K562 (cell line): ENCODE data around the gene CD34. TPM values are rescaled to one million over a fixed set of nuclear protein-coding genes. Genes with fewer than 3 reads are reported as not detected.

Experiments
- CCNT2 ChIP-seq: IDR thresholded peaks from 2 replicates; pipeline ENCODE4 v1.6.1; 2011; ENCODE audit warnings: borderline replicate concordance, low read depth, mild to moderate bottlenecking, moderate library complexity, mixed read lengths, low read length; ENCODE audit not compliant: insufficient read length; ENCODE audit errors: extremely low read depth
- CTBP1 ChIP-seq: fragments of 450-650 bp; IDR thresholded peaks from 2 replicates; pipeline ENCODE4 v1.6.1; 2016; ENCODE audit warnings: borderline replicate concordance
- DIDO1 ChIP-seq: fragments of 450-650 bp; IDR thresholded peaks from 2 replicates; pipeline ENCODE4 v1.6.1; 2016; ENCODE audit warnings: low read depth, missing biosample characterization, missing genetic modification characterization
- EHMT2 ChIP-seq: fragments of 450-650 bp; IDR thresholded peaks from 2 replicates; pipeline ENCODE4 v1.6.1; 2018; ENCODE audit warnings: antibody characterized with exemption
- FOXM1 ChIP-seq, 2 experiments: fragments of 450-650 bp in 1 of 2; sonication (generic) in 1 of 2; formaldehyde crosslinking in 1 of 2; IDR thresholded peaks; 2 replicates each; pipeline versions ENCODE4 v1.6.1 to v1.9.0; 2017 to 2022; ENCODE audit warnings: low read depth in 2 of 2, mild to moderate bottlenecking in 2 of 2, missing genetic modification reagents in 1 of 2, moderate library complexity in 1 of 2
- HCFC1 ChIP-seq: IDR thresholded peaks from 2 replicates; pipeline ENCODE4 v1.6.1; 2012; ENCODE audit warnings: low read depth, low read length, improper control_type of control experiment
- JUN ChIP-seq, 2 experiments: sonication (generic) in 1 of 2; formaldehyde crosslinking in 1 of 2; IDR thresholded peaks; 2 replicates each; pipeline versions ENCODE4 v1.6.1 to v1.8.0; 2012 to 2022; ENCODE audit warnings: borderline replicate concordance in 2 of 2, mild to moderate bottlenecking in 2 of 2, improper control_type of control experiment in 1 of 2, low read depth in 1 of 2, low read length in 1 of 2, missing genetic modification reagents in 1 of 2
- KLF1 ChIP-seq: fragments of 450-650 bp; IDR thresholded peaks from 2 replicates; pipeline ENCODE4 v1.6.1; 2016; ENCODE audit warnings: missing genetic modification characterization, missing compliant biosample characterization
- MITF ChIP-seq: IDR thresholded peaks from 2 replicates; pipeline ENCODE4 v1.6.1; 2014; ENCODE audit warnings: antibody characterized with exemption
- NCOA1 ChIP-seq: fragments of 450-650 bp; IDR thresholded peaks from 2 replicates; pipeline ENCODE4 v1.6.1; 2016; ENCODE audit warnings: low read depth
- RAD51 ChIP-seq: fragments of 450-650 bp; IDR thresholded peaks from 2 replicates; pipeline ENCODE4 v1.7.1; 2016; ENCODE audit warnings: low read depth, mild to moderate bottlenecking, borderline replicate concordance
- SETDB1 ChIP-seq: IDR thresholded peaks from one replicate; pipeline ENCODE4 v1.6.1; 2012; ENCODE audit warnings: low read length, control low read depth, inconsistent platforms
- SNRNP70 ChIP-seq: fragments of 200-400 bp; formaldehyde crosslinking; optimal IDR thresholded peaks from 2 replicates; pipeline ENCODE3; 2017; ENCODE audit warnings: low read depth, low read length
- SP1 ChIP-seq: sonication (generic); formaldehyde crosslinking; IDR thresholded peaks from 2 replicates; pipeline ENCODE4 v1.8.1; 2022; ENCODE audit warnings: mild to moderate bottlenecking, missing genetic modification reagents
- STAT5A ChIP-seq: IDR thresholded peaks from 2 replicates; pipeline ENCODE4 v1.6.1; 2012; ENCODE audit warnings: low read length, inconsistent platforms, borderline replicate concordance
- TAL1 ChIP-seq: fragments of 450-650 bp; IDR thresholded peaks from 2 replicates; pipeline ENCODE4 v1.6.1; 2016; ENCODE audit warnings: mild to moderate bottlenecking
- TFAP4 ChIP-seq: sonication (generic); formaldehyde crosslinking; IDR thresholded peaks from 2 replicates; pipeline ENCODE4 v1.8.0; 2022; ENCODE audit warnings: missing genetic modification reagents, mild to moderate bottlenecking, moderate library complexity, borderline replicate concordance
- TOE1 ChIP-seq, 2 experiments: fragments of 450-650 bp in 1 of 2; sonication (generic) in 1 of 2; formaldehyde crosslinking in 1 of 2; IDR thresholded peaks; 2 replicates each; pipeline versions ENCODE4 v1.7.1 to v1.8.0; 2016 to 2022; ENCODE audit warnings: borderline replicate concordance in 2 of 2, mild to moderate bottlenecking in 2 of 2, antibody characterized with exemption in 1 of 2, inconsistent platforms in 1 of 2, low read depth in 1 of 2, missing genetic modification reagents in 1 of 2, moderate library complexity in 1 of 2
- ZFP91 ChIP-seq: sonication (generic); formaldehyde crosslinking; IDR thresholded peaks from 2 replicates; pipeline ENCODE4 v1.8.0; 2022; ENCODE audit warnings: mild to moderate bottlenecking, missing genetic modification reagents
- ZNF224 ChIP-seq: sonication (generic); formaldehyde crosslinking; IDR thresholded peaks from 2 replicates; pipeline ENCODE4 v1.8.0; 2022; ENCODE audit warnings: mild to moderate bottlenecking, missing genetic modification reagents
- ZNF512 ChIP-seq: IDR thresholded peaks from 2 replicates; pipeline ENCODE4 v1.6.1; 2016; ENCODE audit warnings: missing genetic modification characterization, missing compliant biosample characterization
- ZNF551 ChIP-seq: fragments of 250-450 bp; sonication (Bioruptor Pico); IDR thresholded peaks from 2 replicates; pipeline ENCODE4 v1.5.0; 2021; ENCODE audit warnings: mild to moderate bottlenecking, moderate library complexity
- polyA plus RNA-seq, 8 experiments: library from polyadenylated mRNA; depleted of rRNA in 4 of 8; stranded (reverse) in 5 of 8; unstranded in 3 of 8; fragments of >200 nt; fragmentation: Nextera tagmentation in 2 of 8; fragmentation: Illumina TruSeq in 1 of 8; extraction: Ambion mirVana in 2 of 8; extraction: Trizol in 1 of 8; gene quantifications; 2 replicates each; pipeline versions ENCODE4 v1.2.1 to v1.2.3, GENCODE V29; 2011 to 2014; ENCODE audit warnings: inconsistent platforms in 1 of 8, missing spikeins in 1 of 8
- total RNA-seq, 7 experiments: library from RNA; depleted of rRNA in 6 of 7; stranded (reverse); fragments of >200 nt in 6 of 7; fragmentation: Illumina TruSeq in 2 of 7; extraction: Trizol in 2 of 7; gene quantifications; 2 replicates each; pipeline versions ENCODE4 v1.2.1 to v1.2.3, GENCODE V29; 2011 to 2021; ENCODE audit warnings: low replicate concordance in 1 of 7

CD34 gene
- total and polyA plus RNA-seq, 9 of the 15 experiments (the other 6 are each of a cell fraction or from before 2014, with no cell fraction given): not detected

- TF ChIP-seq MITF (no peak), CTBP1 (0 out of 2 replicates have a peak, but pooled peaks have one; percentile 21), HCFC1 (peak; percentile 42; the same call in 1 of the 2 replicates), CCNT2 (peak; percentile 39), ZFP91 (no peak), TOE1 (IDR thresholded peaks at IDR 0.05; ENCODE audit: borderline replicate concordance) (peak; percentile 81), TOE1 (CRISPR knock-in tag; IDR thresholded peaks at IDR 0.05; ENCODE audit: borderline replicate concordance, low read depth) (no peak), TFAP4 (CRISPR knock-in tag) (no peak), FOXM1 (IDR thresholded peaks at IDR 0.05; ENCODE audit: low read depth) (0 out of 2 replicates have a peak, but pooled peaks have one; percentile 26), FOXM1 (CRISPR knock-in tag; IDR thresholded peaks at IDR 0.05; ENCODE audit: low read depth) (no peak), STAT5A (peak; percentile 17; the same call in 1 of the 2 replicates), JUN (IDR thresholded peaks at IDR 0.05; ENCODE audit: borderline replicate concordance, low read depth, low read length) (no peak), JUN (CRISPR knock-in tag; IDR thresholded peaks at IDR 0.05; ENCODE audit: borderline replicate concordance) (no peak), SP1 (CRISPR knock-in tag) (no peak), DIDO1 (0 out of 2 replicates have a peak, but pooled peaks have one; percentile 9), ZNF551 (CRISPR knock-in tag) (no peak), NCOA1 (no peak), ZNF224 (CRISPR knock-in tag) (no peak), ZNF512 (tag) (no peak), SNRNP70 (no peak), EHMT2 (peak; percentile 34; the same call in 1 of the 2 replicates), RAD51 (peak; percentile 58), SETDB1 (no peak), KLF1 (tag) (no peak), TAL1 (peak; percentile 51)
Measured at GRCh38 chr1:207933205-207933800, 22.4 kb upstream of the CD34 start (continued).
